Thyroid gland (tissue), 4 donors: ENCODE measurements around the gene SH3TC2.

Source experiments
- CTCF ChIP-seq, 6 experiments: fragments of 200-600 bp in 3 of 6; fragments of 450-650 bp in 3 of 6; sonication (generic) in 3 of 6; IDR thresholded peaks; one replicate each; pipeline ENCODE4 v1.5.1; 2016 to 2019; ENCODE audit warnings: antibody characterized with exemption in 6 of 6, mild to moderate bottlenecking in 2 of 6, inconsistent platforms in 1 of 6, moderate library complexity in 1 of 6
- POLR2A ChIP-seq, 2 donors: fragments of 450-650 bp; IDR thresholded peaks; one replicate each; pipeline ENCODE4 v1.6.1; 2017; ENCODE audit warnings: antibody characterized with exemption in 2 of 2, mild to moderate bottlenecking in 2 of 2, moderate library complexity in 1 of 2

- no peak for TF ChIP-seq POLR2A (IDR thresholded peaks at IDR 0.05)
- TF ChIP-seq CTCF (IDR thresholded peaks at IDR 0.05), result no peak
Measured at GRCh38 chr5:149017636-149018035, 45.2 kb downstream of the SH3TC2 start.
